HG02588 (cell line): ENCODE data around the gene SLCO3A1.
"Not testable (repeated sequence)": the region's sequence is repeated elsewhere in the genome, so short reads cannot be mapped to it uniquely, and the experiment has no call there.

Experiments
- ATAC-seq: cut with Tn5 transposase; IDR thresholded peaks from one replicate; pipeline ENCODE4 v1.9.1; 2021; ENCODE audit warnings: mild to moderate bottlenecking, moderate library complexity; ENCODE audit not compliant: unreplicated experiment

SLCO3A1 gene

GRCh38 chr15:91961357-91961756 lies 107.8 kb downstream of the SLCO3A1 start:
- no peak for ATAC-seq

GRCh38 chr15:91963747-91964146 lies 110.2 kb downstream of the SLCO3A1 start:
- not testable (repeated sequence) for ATAC-seq

GRCh38 chr15:91965501-91966193 lies 112.1 kb downstream of the SLCO3A1 start:
- no peak for ATAC-seq

DNA sequence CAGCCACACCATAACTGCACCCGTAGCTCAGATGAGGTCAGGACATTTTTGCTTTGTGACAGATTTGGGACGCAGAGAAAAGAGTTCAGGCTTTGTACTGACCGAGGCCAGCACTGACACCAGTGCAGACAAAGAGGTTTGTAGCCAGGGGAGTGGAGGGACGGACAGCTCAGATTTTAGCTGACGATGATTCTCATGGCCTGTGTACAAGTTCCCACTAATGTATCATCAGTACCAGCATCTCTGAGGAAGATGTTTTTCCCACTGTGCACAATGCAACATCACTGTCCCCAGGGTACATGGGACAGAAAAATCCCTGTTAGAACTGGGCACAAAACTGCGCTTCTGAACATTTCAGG lies 112.7 kb downstream of the SLCO3A1 start:
- ATAC-seq = no peak

DNA sequence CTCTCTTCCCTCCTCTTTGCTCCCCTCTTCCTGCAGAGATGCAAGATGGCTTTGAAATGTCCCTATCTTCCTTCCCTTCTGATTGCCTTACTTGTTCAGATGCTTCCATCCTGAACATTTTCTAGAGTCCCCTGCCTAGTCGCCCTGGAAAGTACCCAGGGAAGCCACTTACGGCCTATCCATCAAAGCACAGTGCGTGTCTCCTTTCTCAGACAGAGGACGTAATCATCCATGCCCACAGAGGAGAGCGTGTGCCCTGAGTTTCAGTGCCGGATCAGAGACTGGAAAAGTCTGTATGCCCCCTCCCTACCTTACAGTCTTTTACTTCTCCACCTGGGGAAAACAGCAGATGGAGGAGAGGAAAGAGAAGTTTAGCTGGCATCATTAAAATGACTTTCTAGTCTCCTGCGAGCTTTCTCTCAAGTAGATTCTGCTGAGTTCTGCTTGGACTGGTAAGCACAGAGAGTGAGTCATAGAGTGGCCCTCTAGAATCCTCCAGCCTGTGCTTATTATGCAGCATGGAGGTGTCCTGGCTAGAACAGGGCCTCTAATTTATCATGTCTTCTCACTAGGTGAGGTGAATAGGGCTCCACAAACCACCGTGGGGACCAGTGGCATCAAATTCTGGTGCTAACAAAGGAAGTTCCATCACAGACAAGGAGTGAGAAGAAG lies 114.6 kb downstream of the SLCO3A1 start:
- ATAC-seq = no peak

GRCh38 chr15:91968610-91969009 lies 115.1 kb downstream of the SLCO3A1 start:
- no peak for ATAC-seq

DNA sequence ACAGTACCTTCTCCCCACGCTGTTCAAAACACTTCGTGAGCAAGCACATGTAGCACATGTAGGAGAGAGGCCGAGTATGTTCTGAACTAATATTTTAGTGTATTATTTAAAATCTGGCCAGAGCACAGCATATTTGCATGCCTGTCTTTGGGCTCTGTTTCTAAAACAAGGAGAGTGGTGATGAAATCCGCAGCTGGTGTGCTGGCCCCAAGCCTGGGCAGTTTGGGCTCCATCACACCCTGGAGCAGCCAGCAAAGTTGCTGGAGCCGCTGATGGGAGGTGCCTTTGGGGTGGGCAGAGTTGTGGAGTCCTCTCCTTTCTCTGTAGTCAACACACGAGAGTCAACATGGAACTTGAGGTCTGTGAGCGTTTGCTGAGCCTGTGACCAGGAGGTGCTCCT lies 116.6 kb downstream of the SLCO3A1 start:
- no peak for ATAC-seq

GRCh38 chr15:91973481-91973880 lies 120.0 kb downstream of the SLCO3A1 start:
- ATAC-seq = no peak

- ATAC-seq = no peak
These were observed 120.8 kb downstream of the SLCO3A1 start for GRCh38 chr15:91974321-91974720.

GRCh38 chr15:91975241-91975978 lies 121.9 kb downstream of the SLCO3A1 start:
- no peak for ATAC-seq

GRCh38 chr15:91976966-91977365 lies 123.5 kb downstream of the SLCO3A1 start:
- no peak for ATAC-seq

DNA sequence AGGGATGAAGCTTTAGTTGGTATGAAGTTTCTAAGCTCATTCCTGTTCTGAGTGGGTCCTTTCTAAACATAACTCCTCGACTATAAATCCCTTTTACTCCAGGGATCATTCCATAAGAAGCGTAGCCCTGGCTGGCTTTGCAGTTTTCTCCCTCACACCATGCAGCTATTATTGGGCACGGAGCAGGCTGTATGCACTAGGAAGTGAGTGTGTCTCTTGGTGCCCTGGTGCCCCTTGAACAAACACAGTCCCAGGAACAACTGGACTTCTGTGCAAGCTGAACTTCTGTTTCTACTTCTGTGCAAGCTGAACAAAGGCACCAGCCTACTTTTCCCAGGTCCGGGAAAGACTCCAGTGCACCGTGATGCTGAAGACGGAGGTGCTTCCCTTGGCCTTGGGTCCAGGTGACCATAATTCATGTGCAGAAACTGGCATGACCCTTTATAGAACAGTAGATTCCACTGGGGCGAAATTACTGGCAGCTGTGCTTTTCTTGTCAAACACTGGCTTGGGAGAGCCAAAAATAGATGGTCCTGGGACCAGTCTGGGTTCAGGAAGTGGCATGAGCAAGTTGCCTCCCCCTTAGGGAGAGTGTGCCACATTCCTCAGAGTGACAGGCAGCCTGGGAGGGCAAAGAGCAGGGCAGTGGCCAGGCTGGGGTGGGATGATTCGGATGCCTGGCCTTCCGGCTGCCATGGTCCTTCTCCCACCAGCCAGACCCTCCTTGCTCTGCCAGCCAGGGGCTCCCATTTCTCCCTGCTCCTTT lies 127.2 kb downstream of the SLCO3A1 start:
- ATAC-seq = no peak

- no peak for ATAC-seq
These were observed 128.6 kb downstream of the SLCO3A1 start for GRCh38 chr15:91981821-91982800.

- no peak for ATAC-seq
These were observed 130.3 kb downstream of the SLCO3A1 start for GRCh38 chr15:91983729-91984340.

DNA sequence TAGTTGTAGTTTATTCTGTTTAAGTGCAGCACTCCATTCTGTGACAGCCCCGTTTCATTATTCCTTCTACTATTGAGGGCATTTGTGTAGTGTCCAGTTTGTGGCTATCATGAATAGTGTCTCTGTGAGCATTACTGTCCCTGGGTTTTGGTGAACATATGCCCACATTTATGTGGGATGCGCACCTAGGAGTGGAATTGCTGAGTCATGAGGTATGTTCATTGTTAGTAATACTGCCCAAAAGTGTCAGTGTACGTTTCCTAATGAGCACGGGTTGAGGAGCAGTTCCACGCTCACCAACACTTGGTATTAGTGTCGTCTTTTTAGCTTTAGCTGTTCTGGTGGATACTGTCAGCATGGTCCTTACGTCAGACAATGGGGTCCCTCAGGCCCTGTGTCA lies 131.8 kb downstream of the SLCO3A1 start:
- ATAC-seq = no peak

- no peak for ATAC-seq
These were observed 134.6 kb downstream of the SLCO3A1 start for GRCh38 chr15:91988071-91988470.

- ATAC-seq = no peak
These were observed 135.1 kb downstream of the SLCO3A1 start for GRCh38 chr15:91988655-91989054.

GRCh38 chr15:91989821-91990220 lies 136.3 kb downstream of the SLCO3A1 start:
- no peak for ATAC-seq

GRCh38 chr15:91992945-91993344 lies 139.4 kb downstream of the SLCO3A1 start:
- no peak for ATAC-seq

DNA sequence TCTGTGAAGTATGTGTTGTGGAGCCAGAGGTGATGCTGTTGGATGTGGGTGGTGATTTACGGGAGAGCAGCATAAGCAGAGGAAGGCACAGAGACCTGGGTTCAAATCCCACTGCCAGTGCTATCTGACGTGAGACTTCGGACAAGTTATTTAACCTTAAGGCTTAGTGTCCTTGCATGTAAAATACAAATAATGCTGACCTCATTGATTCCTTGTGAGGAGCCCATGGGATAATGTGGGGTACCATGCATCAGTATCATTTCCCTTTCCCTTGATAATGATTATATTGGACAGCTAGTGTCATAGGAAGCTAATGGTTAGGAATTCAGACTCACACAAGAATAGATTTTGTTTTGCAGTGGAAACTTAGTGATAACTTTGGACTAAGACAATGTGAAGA lies 141.6 kb downstream of the SLCO3A1 start:
- ATAC-seq = no peak
